ENCODE measurements around the gene MEN1.
A peak's percentile ranks its signal among the peaks of the same experiment; 100 is the strongest.
"Not testable (repeated sequence)": the region's sequence is repeated elsewhere in the genome, so short reads cannot be mapped to it uniquely, and the experiment has no call there.

MEN1 gene

DNA sequence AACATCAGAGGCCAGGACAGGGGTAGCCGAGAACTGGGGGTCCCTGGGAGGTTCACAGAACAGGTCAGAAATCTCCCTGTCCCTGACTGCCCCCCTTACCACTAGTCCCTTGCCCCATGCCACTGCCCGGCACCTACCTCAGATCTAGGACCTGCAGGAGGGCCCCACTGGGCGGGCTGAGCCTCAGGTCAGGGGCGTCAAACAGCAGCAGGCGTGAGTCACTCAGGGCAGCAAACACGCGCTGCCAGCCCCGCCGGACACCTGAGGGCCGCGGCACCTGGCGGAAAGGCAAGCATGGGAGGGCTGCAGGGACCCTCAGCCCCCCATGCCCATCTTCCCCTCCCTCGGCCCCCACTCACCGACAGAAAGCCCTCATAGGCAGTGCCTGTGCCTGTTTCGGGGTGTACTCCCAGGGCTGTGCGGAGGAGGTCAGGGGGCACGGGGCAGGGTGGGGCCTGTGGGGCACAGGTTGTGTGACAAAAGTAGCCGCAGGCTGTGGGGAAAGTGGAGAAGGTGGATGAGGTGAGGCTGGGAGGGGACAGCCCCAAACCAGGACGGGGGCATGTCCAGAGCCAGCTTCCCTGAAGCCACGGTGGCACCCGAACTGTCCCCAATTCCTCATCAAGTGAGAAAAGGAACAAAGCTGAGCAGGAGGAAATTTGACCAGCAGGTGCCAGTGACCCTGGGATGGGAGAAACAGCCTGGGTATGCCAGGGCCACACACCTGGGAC is 22.3 kb upstream of the MEN1 start:
- DNase-seq, result no peak

DNA sequence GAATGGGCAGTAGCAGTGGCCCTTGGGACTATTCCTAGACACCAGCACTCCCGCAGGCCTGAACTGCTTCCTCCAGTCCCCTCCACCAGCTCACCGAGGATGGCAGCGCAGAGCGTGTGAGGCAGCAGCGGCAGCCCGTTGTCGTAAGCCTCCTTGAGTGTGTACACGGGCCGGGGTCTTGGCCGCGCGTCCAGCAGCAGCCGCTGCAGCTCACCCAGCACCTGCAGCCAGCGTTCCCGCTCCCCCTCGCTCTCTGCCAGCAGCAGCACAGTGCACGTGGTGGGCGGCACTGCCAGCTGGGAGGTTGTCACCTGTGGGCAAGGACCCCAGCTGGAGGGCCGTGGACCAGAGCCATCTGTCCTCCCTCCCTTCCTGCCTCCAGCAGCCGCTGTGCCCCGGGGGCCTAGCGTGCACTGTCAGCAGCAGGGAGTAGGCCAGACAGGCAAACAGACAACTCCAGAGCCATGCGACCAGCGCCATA is 21.1 kb upstream of the MEN1 start:
- no peak for DNase-seq

DNA sequence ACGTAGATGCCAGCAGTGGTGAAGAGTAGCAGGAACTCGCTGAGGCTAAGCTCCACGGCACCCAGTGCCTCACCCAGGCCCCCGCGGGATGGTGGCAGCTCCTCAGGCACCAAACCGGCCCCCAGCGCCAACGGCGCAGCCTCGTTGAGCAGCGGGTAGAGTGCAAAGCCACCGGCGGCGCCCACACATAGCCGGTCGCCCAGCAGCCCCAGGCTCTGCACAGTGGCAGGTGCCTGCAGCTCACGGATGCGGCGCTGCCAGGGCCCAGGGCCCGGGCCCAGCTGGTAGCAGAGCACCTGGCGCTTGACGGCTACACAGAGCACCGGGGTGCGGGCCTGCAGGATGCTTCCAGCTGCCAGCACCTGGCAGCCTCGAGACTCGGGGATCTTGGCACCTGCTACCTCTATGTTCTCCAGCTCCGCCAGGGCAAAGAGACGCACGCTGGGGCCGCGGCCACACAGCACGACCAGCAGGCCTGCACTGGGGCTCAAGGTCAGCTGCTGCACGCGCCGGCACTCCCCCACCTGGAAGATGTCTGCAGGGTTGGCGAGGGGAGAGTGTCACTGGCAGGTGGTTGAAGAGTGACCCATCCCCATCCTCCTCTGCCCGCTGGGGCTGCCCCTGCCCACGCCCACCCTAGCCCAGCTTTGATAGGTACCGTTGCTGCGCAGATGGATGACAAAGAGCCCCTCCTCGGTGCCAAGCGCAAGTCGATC is 19.3 kb upstream of the MEN1 start:
- no peak for DNase-seq

DNA sequence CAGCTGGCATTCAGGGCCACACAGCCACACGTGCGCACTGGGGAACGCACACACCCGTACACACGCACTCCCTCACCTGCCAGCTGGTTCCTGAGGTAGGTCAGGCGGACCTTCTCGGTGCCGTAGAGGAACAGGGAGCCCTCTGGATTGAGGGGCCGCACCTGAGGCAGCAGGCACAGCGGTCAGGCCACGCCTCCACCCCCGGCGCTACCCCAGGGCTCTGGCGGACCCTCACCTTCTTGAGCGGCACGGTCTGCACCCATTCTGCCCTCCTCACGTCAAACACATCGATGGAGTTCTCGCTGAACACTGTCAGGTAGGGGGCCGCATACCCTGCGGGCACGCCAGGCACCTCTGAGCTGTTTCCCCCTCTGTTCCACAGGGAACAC is 17.1 kb upstream of the MEN1 start:
- no peak for DNase-seq

DNA sequence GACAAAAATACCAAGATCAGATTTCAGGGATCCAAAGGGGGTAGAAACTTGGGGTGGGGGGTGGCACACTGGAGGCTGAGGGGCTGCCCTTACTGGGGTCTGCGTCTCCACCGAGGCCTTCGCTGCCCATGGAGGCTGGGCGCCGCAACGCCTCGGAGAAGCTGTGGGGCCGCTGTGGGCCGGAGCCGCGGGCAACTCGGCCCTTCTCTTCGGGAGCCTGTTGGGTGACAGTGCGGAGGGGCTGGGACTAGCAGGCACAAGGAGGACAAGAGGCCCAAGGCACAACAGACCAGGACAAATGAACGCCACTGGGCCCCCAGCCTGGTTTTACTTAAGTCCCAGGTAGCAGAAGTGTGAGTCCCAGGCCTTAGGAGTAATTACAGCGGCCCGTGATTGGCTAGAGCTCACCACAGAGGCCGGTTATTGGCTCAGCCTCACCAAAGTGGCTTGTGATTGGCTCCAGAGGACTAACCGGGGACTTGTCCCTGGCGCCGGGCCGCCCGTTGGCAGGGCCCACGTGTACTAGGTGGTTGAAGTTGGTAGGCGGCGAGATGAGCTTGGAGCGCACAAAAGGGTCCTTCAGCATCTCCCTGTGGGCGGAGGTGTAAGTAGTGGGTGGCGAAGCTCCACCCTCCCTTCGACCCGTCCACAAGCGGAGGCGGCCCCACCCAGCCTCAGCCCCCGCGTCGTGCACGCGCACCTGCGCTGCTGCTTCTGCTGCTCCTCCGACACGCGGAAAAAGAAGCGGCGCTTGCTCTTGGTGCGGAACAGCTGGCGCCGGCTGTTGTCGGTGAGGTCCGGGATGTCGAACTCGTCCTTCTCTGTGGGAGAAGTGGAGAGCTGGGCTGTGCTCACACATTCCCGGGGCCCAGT is 16.5 kb upstream of the MEN1 start:
- DNase-seq, result no peak

DNA sequence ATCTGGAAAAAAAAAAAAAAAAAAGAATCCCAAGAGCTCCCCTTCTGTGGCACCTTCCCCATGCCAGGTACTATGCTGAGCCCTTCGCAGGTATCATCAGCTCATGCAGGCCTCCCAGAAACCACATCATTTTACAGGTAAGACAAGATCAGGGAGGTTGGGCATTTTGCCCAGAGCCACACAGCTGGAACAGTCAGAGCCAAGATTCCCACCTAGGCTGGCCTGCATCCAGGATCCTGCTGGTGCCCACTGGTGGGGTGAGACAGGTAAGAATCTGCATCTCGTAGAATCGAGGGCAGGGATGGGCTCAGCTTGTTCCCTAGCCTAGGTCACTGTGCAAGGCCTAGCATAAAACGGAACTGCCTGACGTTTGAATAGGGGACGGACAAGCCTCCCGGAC is 15.7 kb upstream of the MEN1 start:
- no peak for DNase-seq

DNA sequence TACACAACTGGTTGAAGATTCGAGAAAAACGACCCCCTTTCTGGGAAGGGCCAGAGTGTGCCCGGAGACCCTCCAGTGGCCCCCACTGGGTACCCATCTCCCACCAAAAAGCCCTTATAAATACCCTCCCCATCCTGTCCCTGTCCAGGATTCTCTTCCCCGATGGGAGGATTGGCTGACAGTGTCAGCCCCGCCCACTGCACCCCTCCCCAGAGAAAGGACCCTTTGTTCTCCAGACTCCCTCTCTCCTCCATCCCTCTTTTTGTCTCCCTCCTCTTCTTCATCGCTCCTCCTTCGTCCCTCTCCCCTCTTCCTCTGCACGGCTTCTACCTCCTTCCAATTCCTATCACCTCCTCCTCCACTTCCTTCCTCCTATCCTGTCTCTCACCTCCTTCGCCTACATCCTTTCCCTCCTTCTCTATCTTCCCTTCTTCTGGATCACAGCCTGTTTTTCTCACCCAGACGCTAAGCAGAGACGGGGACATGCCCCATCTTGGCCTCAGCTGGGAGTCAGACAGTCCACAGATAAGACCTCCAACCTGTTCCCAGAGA is 13.3 kb upstream of the MEN1 start:
- no peak for DNase-seq

DNA sequence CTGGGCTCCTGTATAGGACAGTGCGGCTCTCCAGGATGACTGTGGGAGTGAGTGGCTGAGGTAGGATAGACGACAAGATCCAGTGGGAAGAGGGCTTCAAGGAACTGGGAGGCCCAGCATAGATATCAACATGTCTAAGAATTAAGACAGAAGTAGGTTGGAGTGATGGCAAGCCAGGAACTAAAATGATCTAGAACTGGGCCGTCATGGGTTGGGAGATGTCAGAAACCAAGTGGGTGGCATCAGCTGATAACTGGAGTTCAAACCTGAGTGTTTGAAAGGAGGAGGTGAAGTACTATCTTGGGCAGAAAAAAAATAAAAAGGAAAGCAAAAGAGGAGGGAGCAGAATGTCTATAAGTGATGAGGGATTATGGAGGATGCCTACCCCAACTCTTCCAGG is 7.1 kb upstream of the MEN1 start:
- no peak for DNase-seq

DNA sequence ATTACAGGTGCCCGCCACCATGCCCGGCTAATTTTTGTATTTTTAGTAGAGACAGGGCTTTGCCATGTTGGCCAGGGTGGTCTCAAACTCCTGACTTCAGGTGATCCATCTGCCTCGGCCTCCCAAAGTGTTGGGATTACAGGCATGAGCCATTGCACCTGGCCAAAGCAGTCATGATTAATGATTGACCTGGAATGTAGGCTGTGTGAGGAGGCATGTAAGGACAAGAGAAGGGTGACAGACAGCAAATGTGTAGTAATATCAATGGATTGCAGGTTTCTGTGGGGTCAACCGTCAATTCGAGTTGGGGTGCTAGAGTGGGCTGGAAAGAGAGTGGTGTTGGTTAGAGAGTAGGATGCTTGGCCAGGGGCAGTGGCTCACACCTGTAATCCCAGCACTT is 5.1 kb upstream of the MEN1 start:
- not testable (repeated sequence) for DNase-seq

DNA sequence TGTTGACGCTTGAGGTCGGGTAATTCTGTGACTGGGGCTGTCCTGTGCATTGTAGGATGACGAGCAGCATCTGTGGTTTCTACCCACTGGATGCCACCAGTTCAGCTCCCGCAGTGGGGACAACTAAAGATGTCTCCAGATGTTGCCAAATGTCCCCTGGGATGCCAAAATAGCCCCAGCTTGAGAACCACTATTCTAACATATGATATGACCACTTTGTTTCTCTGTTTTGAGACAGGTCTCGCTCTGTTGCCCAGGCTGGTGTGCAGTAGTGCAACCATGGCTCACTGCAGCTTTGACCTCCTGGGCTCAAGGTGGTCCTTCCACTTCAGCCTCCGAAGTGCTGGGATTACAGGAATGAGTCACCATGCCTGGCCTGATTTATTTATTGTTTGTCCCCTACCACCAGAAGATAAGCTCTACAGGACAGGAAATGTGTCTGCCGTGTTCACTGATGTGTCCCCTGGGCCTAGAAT is 4.4 kb upstream of the MEN1 start:
- DNase-seq, result no peak

DNA sequence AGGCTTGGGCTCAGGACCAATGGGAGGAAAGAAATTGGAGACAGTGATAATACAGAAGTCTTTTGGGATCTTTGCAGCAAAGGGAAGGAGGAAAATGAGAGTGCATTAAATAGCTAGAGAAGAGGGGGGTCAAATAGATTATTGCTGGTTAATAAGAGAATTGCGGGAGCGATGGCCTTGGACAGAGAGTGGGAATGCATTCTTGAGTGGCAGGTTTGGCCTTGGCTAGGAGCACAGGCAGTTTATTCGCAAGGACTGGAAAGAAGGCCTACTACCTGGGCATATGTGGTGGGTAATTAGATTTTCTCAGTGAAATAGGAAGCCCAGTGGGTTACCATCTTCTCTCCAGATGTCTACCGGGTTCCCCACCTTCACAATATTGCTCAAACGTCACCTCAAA is 3.5 kb upstream of the MEN1 start:
- DNase-seq, result no peak

DNA sequence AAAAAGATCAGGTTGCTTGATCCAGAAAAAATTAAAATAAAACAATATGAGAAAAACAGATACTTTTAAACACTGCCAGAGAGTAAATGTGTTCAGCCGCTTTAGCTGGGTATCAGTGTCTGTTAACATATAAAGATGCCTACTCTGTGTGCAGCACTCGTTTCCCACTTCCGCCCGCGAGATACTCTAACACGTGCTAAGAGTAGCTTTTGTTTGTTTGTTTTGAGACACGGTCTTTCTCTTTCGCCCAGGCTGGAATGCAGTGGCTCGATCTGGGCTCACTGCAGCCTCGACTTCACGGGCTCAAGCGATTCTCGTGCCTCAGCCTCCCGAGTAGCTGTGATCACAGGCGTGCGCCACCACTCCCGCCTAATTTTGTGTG is 531 bp upstream of the MEN1 start:
- no peak for DNase-seq

DNA sequence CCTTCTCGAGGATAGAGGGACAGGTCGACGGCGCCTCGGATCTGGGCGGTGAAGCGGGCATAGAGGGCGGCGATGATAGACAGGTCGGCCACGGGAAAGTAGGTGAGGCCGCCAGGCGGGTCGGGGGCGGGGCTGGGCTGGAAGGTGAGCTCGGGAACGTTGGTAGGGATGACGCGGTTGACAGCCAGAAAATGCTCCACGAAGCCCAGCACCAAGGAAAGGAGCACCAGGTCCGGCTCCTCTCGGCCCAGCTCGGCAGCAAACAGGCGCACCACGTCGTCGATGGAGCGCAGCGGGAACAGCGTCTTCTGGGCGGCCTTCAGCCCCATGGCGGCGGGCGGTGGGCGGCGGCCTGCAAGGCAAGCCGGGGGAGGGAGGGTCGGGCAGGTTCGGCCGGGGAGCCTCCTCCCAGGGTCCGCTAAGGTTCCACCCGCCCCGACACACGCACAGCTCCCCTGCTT is 540 bp downstream of the MEN1 start:
- peak; percentile 37 for DNase-seq

DNA sequence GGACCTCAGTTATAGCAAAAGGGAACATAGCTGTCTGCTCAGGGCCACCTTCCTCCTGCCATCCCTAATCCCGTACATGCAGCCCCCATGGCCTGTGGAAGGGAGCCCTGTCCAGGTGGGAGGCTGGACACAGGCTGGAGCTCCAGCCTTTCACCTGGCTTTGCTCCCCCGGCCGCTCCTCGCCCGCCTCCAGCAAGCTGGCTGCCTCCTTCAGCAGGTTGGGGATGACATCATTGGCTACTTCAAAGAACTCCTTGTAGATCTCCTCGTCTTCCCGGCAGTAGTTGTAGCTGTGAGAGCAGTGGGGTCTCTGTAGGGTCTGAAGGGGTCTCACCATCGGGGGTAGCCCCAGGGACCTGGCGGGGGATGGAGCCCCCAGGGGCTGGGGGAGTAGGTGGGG is 4.9 kb downstream of the MEN1 start:
- no peak for DNase-seq

DNA sequence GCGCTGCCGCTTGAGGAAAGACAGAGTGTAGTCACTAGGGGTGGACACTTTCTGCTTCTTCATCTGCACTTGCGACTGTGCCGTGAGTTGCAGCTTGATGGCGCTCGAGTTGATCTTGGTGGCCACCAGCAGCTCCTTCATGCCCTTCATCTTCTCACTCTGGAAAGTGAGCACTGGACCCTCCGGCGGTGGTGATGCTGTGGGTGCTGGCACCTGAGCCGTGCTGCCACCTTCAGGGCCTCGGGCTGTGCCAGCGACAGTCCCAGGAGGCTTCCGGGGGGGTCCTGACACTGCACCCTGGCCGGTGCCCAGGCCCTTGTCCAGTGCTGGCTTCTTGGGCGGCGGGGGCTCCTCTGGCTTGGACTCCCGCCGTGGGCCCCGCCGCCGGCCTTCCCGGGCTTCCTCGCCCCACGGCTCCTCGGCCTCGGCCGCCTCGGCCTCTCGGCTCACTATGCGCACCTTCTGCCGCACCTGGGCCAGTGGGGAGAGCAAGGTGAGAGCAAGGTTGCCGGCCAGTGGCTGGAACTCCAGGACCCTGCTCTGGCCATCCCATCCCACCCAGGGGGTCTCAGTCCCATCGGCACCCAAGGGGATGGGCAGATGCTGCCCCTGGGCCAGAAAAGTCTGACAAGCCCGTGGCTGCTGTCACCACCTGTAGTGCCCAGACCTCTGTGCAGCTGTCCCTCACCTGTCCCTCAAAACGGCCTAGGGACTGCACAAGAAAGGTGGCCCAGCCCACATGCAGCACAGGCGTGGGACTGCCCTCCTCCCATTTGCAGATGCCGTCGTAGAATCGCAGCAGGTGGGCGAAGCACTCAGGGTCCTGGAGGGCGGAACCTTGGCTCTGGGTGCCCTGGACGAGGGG is 5.8 kb downstream of the MEN1 start:
- no peak for DNase-seq

DNA sequence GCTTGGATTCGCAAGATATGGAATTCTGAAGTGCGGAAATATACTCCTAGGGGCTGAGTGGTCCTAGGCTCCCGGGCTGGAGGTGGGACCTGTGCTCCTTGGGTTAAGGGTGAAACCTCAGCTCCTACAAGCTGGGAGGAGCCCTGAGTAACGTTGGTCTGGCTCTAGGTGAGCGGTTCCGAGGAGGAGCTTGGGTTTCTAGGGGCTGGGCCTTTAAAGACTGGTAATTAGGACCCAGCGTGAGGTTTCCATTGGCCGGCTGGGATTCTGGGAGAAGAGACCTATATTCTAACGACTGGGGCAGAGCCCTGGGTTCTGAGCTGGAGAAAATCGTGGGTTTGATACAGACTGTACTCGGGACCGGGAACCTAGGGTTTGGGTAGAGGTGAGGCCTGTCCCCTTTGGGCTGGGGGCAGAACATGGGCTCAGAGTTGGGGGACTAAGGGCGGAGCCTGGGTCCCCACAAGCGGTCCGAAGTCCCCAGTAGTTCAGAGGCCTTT is 6.5 kb downstream of the MEN1 start:
- DNase-seq, result no peak

DNA sequence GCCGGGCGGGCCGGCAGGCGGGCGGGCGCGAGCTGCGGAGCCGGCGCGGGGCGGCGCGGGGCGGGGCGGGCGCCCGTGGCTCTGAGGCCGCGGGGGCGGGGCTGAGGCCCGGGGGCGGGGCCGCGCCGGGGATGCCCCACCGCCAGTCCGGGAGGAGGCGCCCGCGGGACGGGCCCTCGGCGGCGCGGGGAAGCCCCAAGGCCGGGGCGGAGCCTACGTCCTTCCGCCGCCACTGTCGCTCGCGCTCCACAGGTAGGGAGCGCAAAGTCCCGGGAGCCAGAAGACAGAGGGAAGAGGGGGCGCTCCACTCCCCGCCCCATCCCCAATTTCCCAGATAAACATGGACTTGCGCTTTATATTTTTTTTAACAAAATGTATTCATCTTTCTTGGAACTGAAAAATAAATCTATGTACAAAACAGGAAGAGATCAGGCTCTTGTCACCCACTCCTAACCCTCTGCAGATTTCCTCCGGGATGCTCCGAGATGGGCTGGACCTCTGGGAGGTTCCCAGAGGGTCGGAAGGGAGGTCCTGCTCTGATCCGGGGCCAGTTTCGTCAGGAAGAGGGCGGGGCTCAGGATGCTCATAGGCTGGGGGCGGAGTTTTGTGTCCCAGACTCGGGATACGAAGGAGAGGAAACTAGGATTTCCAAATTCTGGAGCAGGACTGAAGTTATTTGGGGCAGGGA is 7.0 kb downstream of the MEN1 start, which contains the start of gene MAP4K2:
Gene MAP4K2, minus strand, starts transcription at position 57 of the 688 bp plus-strand sequence. CDS start 65 bp downstream, outside the sequence.
- peak; percentile 93 for DNase-seq

DNA sequence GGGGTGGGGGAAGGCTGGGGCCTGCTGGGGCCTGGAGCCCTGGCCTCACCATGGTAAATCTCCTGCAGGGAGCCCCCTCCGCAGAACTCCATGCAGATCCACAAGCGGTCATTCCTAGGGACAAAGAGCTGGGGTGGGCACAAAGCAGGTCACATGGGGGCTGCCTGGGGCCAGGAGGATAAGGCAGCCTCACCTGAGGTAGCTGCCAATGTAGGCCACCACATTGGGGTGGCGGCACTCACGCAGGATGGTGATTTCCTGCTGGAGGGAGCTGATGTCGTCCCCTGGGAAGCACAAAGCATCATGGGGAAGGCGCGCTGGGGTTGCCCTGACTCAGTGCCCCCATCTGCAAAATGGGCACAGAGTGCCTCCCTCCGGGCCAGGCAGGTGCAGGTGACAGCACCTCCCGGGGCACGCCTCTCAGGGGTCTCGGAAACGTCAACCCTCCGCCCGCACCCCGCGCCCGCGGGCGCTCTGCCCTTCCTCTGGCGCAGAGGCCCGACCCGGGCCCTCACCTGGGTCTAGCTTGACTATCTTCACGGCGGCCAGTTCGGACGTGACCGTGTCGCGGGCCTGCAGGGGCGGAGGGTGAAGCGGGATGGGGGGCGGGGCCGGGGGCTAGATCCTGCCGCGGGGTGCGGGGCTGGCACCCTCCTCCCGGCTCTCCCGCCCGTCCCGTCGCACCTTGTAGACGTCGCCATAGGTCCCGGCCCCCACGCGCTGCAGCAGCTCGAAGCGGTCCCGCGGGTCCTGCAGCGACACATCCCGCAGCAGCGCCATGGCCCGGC is 7.8 kb downstream of the MEN1 start:
- no peak for DNase-seq

DNA sequence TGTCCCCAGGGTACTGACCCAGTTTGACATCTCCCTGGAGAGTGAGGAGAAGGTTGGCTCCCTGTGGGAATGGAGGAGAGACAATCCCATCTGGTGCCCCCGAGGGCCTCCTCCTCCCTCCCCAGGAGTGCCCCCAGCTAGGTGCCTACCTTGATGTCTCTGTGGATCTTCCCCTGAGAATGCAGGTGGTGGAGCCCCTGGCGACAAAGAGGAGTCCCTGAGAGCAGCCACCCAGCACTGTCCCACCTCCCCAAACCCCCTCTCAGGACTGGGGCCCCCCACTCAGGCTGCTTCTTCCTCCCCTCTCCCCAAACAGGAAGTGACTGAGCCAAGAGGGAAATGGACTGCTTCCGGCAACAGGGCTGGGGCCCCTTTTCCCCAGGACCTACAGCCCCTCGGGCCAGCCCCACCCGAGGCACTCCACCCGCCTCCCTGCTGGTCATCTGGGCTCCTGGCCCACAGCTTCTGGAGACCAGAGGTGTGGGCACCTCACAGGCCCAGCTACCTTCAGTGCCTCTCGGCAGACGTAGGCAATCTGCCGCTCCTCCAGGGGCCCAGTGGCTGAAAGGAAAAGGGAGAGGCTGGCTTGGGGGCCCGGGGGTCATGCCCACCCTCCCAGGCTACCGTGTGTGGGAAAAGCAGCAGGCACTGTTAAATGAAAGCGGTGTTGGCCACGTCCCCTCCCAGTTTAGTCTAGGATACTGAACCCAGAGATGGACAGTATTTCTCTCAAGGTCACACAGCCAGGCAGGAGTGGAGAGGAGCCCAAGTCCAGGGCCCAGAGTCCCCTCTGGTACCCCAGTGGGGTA is 8.6 kb downstream of the MEN1 start:
- no peak for DNase-seq

DNA sequence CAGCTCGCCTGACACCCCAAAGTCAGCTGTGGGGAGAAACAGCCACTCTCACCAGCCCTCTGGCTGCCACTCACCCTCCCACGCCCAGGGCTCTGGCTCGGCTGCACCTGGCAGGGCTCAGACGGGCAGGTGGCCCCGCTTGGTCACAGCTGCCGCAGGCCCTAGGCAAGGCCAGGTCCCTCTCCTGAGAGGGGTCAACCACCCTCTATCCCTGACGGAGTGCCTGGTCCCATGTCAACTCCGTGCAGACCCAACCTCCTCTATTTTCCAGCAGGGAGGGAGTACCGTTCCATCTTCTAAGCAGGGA is 9.2 kb downstream of the MEN1 start:
- no peak for DNase-seq

Data from eye (tissue), 1 donor.